HUES64 (cell line): ENCODE data around the gene MOB3B.

Experiments used
- H3K27ac ChIP-seq: 2 replicates; pipeline ENCODE4 v1.7.0; 2013; ENCODE audit warnings: low read depth, low read length, inconsistent platforms
- H3K27me3 ChIP-seq: 2 replicates; pipeline ENCODE4 v1.6.1; 2013; ENCODE audit warnings: mild to moderate bottlenecking, low read length; ENCODE audit not compliant: insufficient read depth
- H3K36me3 ChIP-seq: 2 replicates; pipeline ENCODE4 v1.6.1; 2013; ENCODE audit warnings: mild to moderate bottlenecking, low read length; ENCODE audit not compliant: insufficient read depth
- H3K4me1 ChIP-seq: 2 replicates; pipeline ENCODE4 v1.6.1; 2013; ENCODE audit warnings: mild to moderate bottlenecking, low read length, moderate library complexity; ENCODE audit not compliant: insufficient read depth
- H3K4me3 ChIP-seq: 2 replicates; pipeline ENCODE4 v1.5.1; 2013; ENCODE audit warnings: mild to moderate bottlenecking, low read length, moderate library complexity
- H3K9ac ChIP-seq: 2 replicates; pipeline ENCODE4 v1.6.1; 2013; ENCODE audit warnings: mild to moderate bottlenecking, low read depth, low read length
- H3K9me3 ChIP-seq: 2 replicates; pipeline ENCODE4 v1.6.1; 2013; ENCODE audit warnings: low read depth, low read length; ENCODE audit not compliant: insufficient read depth
- WGBS: fragments of 150-250, 120-280 bp; methylation state at CpG from one replicate; pipeline ENCODE4 v1.1.7; 2013; ENCODE audit warnings: missing lambda C conversion rate; 5-methylcytosine and 5-hydroxymethylcytosine counted together

MOB3B gene

DNA sequence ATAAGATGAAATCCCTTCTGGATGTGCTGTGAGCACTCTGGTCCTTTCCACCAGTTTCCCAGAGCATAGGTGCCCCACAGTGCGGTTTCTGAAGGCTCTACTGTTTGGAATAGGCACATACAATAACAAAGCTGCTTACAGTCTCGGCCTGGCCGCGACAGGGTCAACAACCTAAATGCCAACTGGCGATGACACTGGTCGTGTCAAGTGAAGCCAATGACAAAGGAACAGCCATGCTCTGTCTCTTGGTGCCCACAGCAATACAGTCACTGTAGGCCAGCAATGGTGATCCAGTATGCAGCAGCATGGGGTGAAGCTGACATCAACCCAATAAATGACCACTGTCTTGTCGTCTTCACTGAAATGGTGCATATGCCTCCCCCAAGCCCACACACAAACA, 184.8 kb downstream of the MOB3B start:
- Histone ChIP-seq H3K36me3 (no peaks in the 10 kb centered on the region), H3K9me3 (no peaks in the 10 kb centered on the region), H3K4me3 (no peak overlapping the region), H3K9ac (no peak overlapping the region), H3K27ac (no peak overlapping the region), H3K4me1 (peaks cover 21% of the 10 kb centered on the region), H3K27me3 (no peaks in the 10 kb centered on the region)
- 93% methylated on average over 7 of the region's 7 CpGs for WGBS

DNA sequence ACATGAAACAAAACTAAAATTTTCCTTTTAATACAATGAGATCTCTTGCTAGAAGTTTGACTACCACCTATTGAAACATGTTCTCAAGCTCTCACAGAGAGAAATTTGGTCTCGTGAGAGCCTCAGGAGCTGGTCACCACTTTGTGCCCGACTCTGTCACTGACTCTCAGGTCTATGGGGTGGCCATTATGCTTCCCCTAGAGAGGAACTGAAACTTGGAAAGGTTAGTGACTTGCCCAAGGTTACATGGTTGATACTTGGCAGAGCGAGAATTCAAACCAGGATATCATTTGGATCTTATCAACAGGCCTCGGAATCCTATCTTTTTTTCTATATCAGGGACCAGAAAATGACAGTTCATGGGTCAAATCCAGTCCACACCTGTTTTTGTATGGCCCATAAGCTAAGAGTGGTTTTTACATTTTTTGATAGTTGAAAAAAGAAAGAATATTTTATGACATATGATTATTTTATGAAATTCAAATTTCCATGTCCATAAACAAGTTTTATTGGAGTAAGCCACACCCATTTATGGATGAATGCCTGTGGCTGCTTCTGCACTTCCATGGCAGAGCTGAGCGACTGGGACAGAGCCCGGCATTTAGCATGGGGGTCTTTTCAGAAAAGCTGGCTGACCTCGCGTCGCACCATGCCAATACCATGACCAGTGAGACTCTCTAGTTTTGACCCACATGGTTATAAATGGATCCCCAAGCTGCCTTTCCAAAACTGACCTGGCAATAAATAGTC, 187.9 kb downstream of the MOB3B start:
- Histone ChIP-seq H3K4me3 (no peak overlapping the region), H3K36me3 (no peaks in the 10 kb centered on the region), H3K27ac (peak overlapping the region; percentile 44; the same call in 1 of the 2 replicates), H3K27me3 (no peaks in the 10 kb centered on the region), H3K4me1 (peaks cover 12% of the 10 kb centered on the region), H3K9me3 (no peaks in the 10 kb centered on the region), H3K9ac (no peak overlapping the region)
- 94% methylated on average over 9 of the region's 9 CpGs for WGBS

DNA sequence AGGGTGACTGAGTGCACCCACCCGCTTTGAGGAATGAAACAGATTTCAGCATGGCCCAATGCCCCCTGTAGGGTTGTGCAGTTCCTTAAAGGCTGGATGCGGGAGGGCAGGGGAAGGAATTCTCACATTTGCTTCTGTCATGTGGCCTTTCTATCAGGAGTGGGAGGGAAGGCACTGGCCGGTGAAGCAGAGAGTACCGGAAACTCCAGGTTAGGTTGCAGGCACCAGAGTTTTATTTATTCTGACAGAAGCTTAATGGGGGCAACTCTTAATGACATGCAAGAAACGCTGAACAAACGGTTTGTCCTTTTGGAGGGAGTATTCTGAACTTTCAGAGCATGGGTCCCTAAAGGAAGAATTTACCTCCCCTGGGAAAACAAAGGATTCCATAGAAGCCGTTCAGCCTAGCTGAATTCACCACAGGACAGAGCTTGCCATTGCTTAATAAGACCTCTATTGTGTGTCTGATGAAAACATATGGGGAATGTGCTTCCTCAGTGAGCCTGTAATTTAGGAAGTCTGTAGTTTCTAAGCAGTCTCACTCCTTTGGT, 188.6 kb downstream of the MOB3B start:
- Histone ChIP-seq H3K4me1 (peaks cover 18% of the 10 kb centered on the region), H3K27me3 (no peaks in the 10 kb centered on the region), H3K4me3 (no peak overlapping the region), H3K9ac (no peak overlapping the region), H3K36me3 (no peaks in the 10 kb centered on the region), H3K9me3 (no peaks in the 10 kb centered on the region), H3K27ac (peak overlapping the region; percentile 44; the same call in 1 of the 2 replicates)
- WGBS = 73% methylated on average over 7 of the region's 7 CpGs

DNA sequence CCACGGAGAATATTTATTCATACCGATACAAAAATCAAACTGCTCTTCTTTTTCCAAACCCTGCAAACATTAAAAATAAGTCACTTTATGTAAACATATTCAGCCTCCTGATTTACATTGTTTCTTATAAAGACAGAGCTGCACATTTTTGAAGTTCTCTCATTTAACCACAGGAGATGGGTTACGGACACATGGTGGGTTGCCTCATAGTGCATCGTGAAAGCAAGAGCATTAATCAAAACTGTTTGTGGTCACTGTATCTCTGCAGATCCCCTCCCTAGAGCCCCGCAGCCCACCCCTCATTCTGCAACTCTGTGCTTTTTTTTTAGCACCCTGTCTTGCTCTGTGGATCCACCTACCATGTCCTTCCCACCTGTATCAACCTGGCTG, 189.3 kb downstream of the MOB3B start:
- no peaks in the 10 kb centered on the region for H3K27me3 ChIP-seq
- no peak overlapping the region for H3K9ac ChIP-seq
- H3K4me3 ChIP-seq = no peak overlapping the region
- peaks cover 22% of the 10 kb centered on the region for H3K4me1 ChIP-seq
- H3K9me3 ChIP-seq = no peaks in the 10 kb centered on the region
- WGBS = 94% methylated on average over 5 of the region's 5 CpGs
- H3K36me3 ChIP-seq = no peaks in the 10 kb centered on the region
- H3K27ac ChIP-seq = no peak overlapping the region

DNA sequence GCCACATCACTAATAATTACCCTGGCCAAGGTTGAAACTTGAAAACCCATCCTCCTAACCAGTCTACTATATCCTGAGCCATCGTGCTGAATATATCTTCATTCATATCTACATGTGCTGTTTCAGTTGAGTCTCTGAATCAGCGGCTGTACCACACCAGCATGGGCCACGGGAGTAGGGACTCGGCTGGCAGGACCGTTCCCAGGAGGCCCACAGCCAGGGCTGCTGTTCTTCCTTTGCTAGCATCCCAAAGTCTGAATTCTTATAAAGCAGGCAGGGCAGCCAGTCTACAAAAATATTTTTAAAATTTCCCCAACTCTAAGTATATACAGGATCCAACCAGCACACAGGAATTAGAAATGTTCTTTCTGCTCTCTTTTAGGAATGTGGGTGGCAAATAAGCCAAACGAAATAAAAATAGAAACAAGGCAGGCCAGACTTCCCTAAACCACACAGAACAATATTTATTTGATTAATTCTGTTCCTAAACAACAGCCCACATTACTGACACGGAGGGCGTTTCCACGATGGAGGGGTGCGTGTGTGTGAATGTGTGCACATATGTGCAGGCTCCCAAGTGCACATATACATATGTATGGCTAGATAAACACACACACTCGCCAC, 189.8 kb downstream of the MOB3B start:
- Histone ChIP-seq H3K4me1 (peaks cover 22% of the 10 kb centered on the region), H3K9ac (no peak overlapping the region), H3K36me3 (no peaks in the 10 kb centered on the region), H3K4me3 (no peak overlapping the region), H3K27ac (no peak overlapping the region), H3K9me3 (no peaks in the 10 kb centered on the region), H3K27me3 (no peaks in the 10 kb centered on the region)
- WGBS = 92% methylated on average over 10 of the region's 11 CpGs

DNA sequence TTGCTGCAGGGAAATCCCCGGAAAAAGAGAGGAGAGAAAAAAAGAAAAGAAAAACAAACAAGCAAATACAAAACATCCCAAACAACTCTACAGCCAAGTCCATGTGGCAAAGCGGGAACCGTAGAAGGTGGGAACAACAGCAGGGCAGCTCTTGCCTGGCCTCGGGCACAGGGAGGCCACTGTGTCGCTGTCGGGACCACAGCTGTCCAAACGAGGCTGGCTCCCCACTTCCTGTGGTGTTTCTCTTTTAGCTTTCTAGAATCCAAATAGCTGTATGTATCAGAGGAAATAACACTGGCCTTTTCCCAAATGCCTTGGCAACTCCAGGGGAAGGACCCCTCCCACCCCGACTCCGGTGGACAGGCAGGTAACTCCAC, 191.1 kb downstream of the MOB3B start:
- peaks cover 32% of the 10 kb centered on the region for H3K4me1 ChIP-seq
- H3K27me3 ChIP-seq = no peaks in the 10 kb centered on the region
- H3K4me3 ChIP-seq = no peak overlapping the region
- 91% methylated on average over 8 of the region's 9 CpGs for WGBS
- no peaks in the 10 kb centered on the region for H3K36me3 ChIP-seq
- H3K27ac ChIP-seq = no peak overlapping the region
- H3K9me3 ChIP-seq = no peaks in the 10 kb centered on the region
- no peak overlapping the region for H3K9ac ChIP-seq

DNA sequence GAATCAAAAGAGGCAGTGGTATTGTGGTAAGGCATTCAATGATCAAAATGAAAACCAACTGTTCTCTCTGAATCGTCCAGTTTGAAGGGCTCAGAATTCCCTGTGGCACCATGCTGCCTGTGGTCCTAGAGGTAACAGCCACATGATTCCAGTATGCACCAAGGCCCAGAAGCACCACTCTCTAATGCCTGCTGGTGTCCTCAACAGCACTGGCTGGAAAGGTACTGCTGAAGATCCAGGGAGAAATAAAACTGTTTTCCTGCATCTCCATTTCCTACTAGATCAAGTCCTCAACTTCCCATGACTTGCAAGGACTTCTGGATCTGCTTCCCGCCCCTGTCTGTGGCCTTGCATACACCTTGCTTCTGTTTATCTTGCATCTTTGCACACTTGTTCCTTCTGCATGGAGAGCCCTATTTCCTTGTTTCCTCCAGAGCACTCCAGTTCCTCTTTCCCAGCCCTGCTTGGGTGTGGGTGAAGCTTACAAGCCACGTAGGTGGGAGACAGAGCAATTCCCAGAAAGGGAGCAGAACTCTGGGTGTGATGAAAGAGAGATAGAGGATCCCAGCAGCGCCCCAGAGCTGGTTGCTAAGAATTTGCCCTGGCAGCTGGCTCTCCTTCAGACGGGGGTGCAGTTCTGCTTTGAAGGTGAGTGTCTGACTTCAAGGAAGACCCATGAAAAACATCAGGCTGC, 191.6 kb downstream of the MOB3B start:
- H3K9me3 ChIP-seq = no peaks in the 10 kb centered on the region
- peaks cover 34% of the 10 kb centered on the region for H3K4me1 ChIP-seq
- H3K9ac ChIP-seq = no peak overlapping the region
- no peak overlapping the region for H3K27ac ChIP-seq
- no peaks in the 10 kb centered on the region for H3K36me3 ChIP-seq
- no peak overlapping the region for H3K4me3 ChIP-seq
- no peaks in the 10 kb centered on the region for H3K27me3 ChIP-seq
- 91% methylated on average over 5 of the region's 5 CpGs for WGBS

DNA sequence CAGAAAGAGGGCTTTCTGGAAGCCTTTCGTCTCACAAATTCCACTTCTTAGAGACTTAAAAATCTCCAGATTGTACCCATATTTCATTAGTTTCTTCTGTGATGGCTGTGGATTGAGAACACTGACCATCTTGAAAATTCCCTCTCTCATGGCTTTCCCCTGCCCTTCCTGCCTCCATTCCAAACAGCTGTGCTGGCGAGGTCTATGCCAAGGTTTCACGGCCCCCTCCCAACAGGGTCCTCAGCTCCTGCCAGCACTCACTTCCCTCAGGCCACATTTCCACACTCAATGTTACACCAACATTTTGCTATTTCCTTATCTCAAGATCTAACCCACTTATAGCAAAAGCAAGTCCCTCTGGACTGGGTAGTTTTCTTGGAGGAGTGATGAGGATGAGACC, 192.4 kb downstream of the MOB3B start:
- H3K4me3 ChIP-seq = no peak overlapping the region
- no peaks in the 10 kb centered on the region for H3K36me3 ChIP-seq
- H3K4me1 ChIP-seq = peaks cover 34% of the 10 kb centered on the region
- H3K27me3 ChIP-seq = no peaks in the 10 kb centered on the region
- H3K27ac ChIP-seq = no peak overlapping the region
- 93% methylated on average over 3 of the region's 3 CpGs for WGBS
- no peak overlapping the region for H3K9ac ChIP-seq
- no peaks in the 10 kb centered on the region for H3K9me3 ChIP-seq

DNA sequence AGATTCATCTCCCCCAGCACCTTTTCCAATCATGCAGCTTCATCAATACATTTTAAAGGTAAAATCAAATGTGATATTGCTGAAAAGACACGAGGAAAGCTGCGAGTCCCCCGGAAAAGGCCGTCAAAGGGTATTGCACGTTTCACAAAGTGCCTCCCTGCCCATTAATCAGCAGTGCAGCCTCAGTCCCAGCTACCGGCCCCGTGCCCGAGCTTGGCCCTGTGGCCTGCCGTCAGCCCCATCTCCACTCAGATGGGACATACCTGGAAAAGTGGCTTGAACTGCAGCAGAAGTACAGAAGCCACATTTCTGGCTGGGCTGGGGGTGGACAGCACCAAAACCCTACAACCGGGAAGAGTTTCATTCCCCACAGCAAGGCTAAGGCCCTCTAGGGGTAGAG, 192.8 kb downstream of the MOB3B start:
- H3K27ac ChIP-seq = no peak overlapping the region
- H3K9me3 ChIP-seq = no peaks in the 10 kb centered on the region
- no peak overlapping the region for H3K9ac ChIP-seq
- WGBS = 89% methylated on average over 10 of the region's 10 CpGs
- H3K27me3 ChIP-seq = no peaks in the 10 kb centered on the region
- H3K4me1 ChIP-seq = peaks cover 34% of the 10 kb centered on the region
- no peaks in the 10 kb centered on the region for H3K36me3 ChIP-seq
- no peak overlapping the region for H3K4me3 ChIP-seq

DNA sequence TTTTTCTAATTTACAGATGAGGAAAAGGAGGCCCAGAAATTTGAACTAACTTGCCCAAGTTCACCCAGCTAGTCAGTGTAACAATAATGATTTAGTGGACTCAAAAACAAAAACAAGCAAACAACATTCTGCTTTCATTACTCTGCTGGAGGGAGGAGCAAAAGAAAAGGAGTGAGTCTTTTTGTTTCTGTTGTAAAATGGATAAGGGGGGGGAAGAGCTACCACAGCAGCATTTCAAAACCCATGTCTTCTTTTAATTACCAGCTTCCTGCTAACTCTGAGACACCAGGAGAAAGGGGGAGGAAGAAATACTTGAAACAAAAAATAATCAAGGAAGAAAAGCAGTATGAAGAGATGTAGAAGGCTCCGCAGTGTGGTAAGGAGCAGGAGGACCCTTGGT, 193.5 kb downstream of the MOB3B start:
- Histone ChIP-seq H3K4me3 (no peak overlapping the region), H3K27me3 (no peaks in the 10 kb centered on the region), H3K9me3 (no peaks in the 10 kb centered on the region), H3K36me3 (no peaks in the 10 kb centered on the region), H3K9ac (no peak overlapping the region), H3K27ac (no peak overlapping the region), H3K4me1 (peaks cover 28% of the 10 kb centered on the region)
- WGBS = 100% methylated on average over 1 of the region's 1 CpG

DNA sequence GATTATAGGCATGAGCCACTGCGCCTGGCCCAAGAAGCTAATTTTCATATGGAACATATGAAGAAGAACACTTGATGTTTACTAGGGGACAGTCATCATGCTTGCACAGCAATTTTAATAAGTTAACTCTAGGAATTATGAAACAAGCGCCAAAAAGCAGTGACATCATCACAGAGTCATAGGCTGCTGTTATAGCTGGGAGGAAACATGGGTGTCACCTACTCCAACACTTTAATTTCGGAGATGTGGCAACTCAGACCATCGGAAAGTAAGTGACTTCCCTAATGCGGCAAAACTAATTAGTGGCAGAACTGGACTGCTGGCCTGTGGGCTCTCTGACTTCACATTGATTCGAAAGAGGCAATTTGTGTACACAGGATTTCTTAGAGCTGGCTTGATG, 194.5 kb downstream of the MOB3B start:
- no peaks in the 10 kb centered on the region for H3K9me3 ChIP-seq
- no peaks in the 10 kb centered on the region for H3K36me3 ChIP-seq
- H3K4me3 ChIP-seq = no peak overlapping the region
- H3K27me3 ChIP-seq = no peaks in the 10 kb centered on the region
- H3K9ac ChIP-seq = no peak overlapping the region
- 98% methylated on average over 6 of the region's 6 CpGs for WGBS
- peaks cover 22% of the 10 kb centered on the region for H3K4me1 ChIP-seq
- H3K27ac ChIP-seq = no peak overlapping the region
